Cardiac fibroblast (primary cell): Measurements from ENCODE around the gene XAF1.
"Not testable (repeated sequence)": the region's sequence is repeated elsewhere in the genome, so short reads cannot be mapped to it uniquely, and the experiment has no call there.

Experiments
- DNase-seq, 2 donors: peaks; one replicate each; pipeline versions ENCODE4 v3.0.0 to v3.0.0-alpha.2; 2010; ENCODE audit warnings: low read depth in 2 of 2
- H3K4me3 ChIP-seq, 2 donors: replicated peaks in 1 of 2; 1 replicate in 1 of 2; 2 replicates in 1 of 2; pipeline ENCODE4 v1.5.1; 2011; ENCODE audit warnings: low read depth in 2 of 2, low read length in 2 of 2, mild to moderate bottlenecking in 2 of 2, moderate library complexity in 1 of 2
- TF ChIP-seq, protein P1 (sequence below): IDR thresholded peaks from one replicate; pipeline ENCODE4 v1.5.1; 2011; ENCODE audit warnings: low read depth, mild to moderate bottlenecking, low read length, inconsistent platforms

Gene XAF1

DNA sequence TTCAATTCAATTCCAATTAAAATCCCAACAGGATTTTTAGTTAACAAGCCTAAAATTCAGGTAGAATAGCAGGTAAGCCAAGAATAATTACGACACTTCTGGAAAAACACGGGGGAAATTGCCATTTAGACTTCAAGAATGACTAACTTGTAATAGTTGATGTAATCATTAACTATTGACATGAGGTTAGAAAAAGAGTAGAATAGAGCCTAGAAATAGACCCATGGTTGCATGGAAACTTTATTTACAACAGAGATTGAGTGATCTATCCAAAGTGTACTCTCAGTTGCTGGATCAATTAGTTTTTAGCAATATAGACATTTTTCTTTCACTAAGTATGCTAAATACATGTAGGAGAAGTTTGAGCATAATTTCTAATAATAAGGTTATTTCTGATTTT, 39.1 kb upstream of the XAF1 start:
- DNase-seq, result no peak
- TF ChIP-seq, protein P1, sequence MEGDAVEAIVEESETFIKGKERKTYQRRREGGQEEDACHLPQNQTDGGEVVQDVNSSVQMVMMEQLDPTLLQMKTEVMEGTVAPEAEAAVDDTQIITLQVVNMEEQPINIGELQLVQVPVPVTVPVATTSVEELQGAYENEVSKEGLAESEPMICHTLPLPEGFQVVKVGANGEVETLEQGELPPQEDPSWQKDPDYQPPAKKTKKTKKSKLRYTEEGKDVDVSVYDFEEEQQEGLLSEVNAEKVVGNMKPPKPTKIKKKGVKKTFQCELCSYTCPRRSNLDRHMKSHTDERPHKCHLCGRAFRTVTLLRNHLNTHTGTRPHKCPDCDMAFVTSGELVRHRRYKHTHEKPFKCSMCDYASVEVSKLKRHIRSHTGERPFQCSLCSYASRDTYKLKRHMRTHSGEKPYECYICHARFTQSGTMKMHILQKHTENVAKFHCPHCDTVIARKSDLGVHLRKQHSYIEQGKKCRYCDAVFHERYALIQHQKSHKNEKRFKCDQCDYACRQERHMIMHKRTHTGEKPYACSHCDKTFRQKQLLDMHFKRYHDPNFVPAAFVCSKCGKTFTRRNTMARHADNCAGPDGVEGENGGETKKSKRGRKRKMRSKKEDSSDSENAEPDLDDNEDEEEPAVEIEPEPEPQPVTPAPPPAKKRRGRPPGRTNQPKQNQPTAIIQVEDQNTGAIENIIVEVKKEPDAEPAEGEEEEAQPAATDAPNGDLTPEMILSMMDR, result no peak
- no peak overlapping the region for H3K4me3 ChIP-seq

DNA sequence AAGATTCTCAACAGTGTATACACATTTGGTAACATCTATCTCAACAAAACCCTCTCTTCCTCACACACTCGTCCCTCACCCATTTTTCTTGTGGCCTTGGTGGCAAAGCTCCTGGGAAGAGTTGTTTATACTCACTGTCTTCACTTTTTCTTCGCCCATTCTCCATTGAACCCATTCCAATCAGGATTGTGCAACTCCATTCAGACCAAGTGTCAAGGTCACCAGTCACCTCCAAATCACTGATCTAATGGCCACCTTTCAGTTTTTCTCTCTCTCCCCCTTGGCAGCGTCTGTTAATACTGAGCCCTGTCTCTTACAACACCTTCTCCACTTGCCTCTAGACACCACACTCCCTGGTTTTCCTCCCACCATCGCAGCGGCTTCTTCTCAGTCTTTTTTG, 34.1 kb upstream of the XAF1 start:
- no peak overlapping the region for H3K4me3 ChIP-seq
- TF ChIP-seq, protein P1, result no peak
- DNase-seq, result no peak

DNA sequence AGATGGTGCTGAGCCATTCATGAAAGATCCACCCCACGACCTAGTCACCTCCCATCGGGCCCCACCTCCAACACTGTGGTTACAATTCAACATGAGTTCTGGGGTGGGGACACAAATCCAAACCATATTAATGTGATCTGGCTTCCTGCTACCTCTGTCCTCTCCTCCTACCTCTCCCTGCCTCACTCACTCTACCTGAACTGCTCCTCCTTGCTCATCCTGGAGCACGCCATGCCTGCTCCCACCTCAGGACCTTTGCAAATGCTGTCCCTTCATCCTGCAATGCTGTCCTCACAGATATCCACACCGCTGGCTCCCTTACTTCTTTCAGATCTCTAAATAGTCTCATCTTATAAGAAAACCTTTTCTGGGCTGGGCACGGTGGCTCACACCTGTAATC, 31.8 kb upstream of the XAF1 start:
- TF ChIP-seq, protein P1, result no peak
- no peak for DNase-seq
- H3K4me3 ChIP-seq, result no peak overlapping the region

DNA sequence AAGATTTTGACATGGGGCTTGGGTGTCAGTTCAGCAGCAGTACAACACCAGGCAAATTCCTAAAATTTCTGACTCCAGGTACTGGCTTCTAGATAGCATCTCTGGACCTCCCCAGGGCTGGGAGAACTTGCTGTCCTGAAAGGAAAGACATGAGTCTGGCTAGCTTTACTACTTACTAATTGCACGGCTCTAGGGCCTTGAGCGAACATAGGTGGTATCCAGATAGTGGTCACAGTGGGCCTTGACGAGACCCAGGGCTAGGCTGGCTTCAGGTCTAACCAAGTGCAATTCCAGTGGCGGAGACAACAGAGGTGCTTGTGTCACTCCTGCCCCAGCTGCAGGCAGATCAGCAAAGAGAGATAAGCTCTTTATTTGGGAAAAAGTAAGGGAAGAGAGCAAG, 26.3 kb upstream of the XAF1 start:
- no peak overlapping the region for H3K4me3 ChIP-seq
- TF ChIP-seq, protein P1, result no peak
- no peak for DNase-seq

DNA sequence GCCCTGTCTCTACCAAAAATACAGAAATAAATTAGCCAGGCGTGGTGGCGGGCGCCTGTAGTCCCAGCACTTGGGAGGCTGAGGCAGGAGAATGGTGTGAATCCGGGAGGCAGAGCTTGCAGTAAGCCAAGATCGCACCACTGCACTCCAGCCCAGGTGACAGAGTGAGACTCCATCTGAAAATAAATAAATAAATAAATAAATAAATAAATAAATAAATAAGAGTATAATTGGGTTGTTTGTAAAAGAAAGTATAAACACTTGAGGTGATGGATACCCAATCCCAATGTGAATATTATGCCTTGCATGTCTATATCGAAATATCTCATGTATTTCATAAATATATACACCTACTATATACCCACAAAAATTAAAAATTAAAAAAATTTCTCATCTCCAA, 9.2 kb upstream of the XAF1 start:
- not testable (repeated sequence) for H3K4me3 ChIP-seq, DNase-seq

DNA sequence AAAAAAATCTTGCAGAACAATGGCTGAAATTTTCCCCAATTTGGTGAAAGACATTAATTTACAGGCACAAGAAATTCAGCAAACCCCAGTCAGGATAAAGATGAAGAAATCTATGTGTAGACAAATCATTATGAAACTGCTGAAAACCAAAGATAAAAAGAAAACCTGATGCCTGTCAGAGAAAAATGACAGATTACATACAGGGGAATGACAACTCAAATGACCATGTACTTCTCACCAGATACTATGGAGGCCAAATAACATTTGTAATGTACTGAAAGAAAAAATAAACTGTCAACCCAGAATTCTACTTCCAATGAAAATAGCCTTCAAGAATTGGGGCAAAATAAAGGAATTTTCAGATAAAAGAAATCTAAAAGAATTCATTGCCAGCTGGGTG, 7.2 kb upstream of the XAF1 start:
- no peak for DNase-seq
- no peak overlapping the region for H3K4me3 ChIP-seq
- TF ChIP-seq, protein P1, result no peak

DNA sequence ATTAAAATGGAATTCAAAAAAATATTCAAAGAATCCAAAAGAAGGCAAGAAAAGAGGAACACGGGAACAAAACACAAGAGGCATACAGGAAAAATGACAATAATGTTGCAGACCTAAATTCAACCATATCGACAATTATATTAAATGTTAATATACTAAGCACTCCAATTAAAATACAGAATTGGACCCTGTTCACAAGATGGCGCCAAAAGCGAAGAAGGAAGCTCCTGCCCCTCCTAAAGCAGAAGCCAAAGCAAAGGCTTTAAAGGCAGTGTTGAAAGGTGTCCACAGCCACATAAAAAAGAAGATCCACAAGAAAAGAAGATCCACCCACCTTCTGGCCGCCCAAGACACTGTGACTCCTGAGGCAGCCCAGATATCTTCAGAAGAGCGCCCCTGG, 6.3 kb upstream of the XAF1 start:
- no peak overlapping the region for H3K4me3 ChIP-seq
- DNase-seq, result peak; percentile 31 to 47
- TF ChIP-seq, protein P1, result no peak
